ENCODE measurements around the gene GPAM.

The GPAM gene

GRCh38 chr10:112166800-112167199 lies 16.8 kb downstream of the GPAM start:
- Histone ChIP-seq H3K36me3 (ENCODE audit: control insufficient read depth, insufficient read depth, low read length) (peaks cover 8% of the 10 kb centered on the region), H3K9ac (ENCODE audit: low read length) (no peak overlapping the region), H3K27me3 (ENCODE audit: control insufficient read depth, insufficient read depth, low read length) (no peaks in the 10 kb centered on the region), H3K4me1 (ENCODE audit: control insufficient read depth, insufficient read depth, low read length) (no peaks in the 10 kb centered on the region), H3K4me3 (ENCODE audit: low read length) (no peak overlapping the region), H3K27ac (ENCODE audit: low read depth, low read length) (no peak overlapping the region)

GRCh38 chr10:112161757-112162518 lies 21.6 kb downstream of the GPAM start:
- Histone ChIP-seq H3K9ac (ENCODE audit: low read length) (no peak overlapping the region), H3K36me3 (ENCODE audit: control insufficient read depth, insufficient read depth, low read length) (peaks cover 15% of the 10 kb centered on the region), H3K4me1 (ENCODE audit: control insufficient read depth, insufficient read depth, low read length) (no peaks in the 10 kb centered on the region), H3K4me3 (ENCODE audit: low read length) (no peak overlapping the region), H3K27me3 (ENCODE audit: control insufficient read depth, insufficient read depth, low read length) (no peaks in the 10 kb centered on the region), H3K27ac (ENCODE audit: low read depth, low read length) (no peak overlapping the region)

GRCh38 chr10:112160834-112161233 lies 22.7 kb downstream of the GPAM start:
- no peak overlapping the region for H3K27ac ChIP-seq (ENCODE audit: low read depth, low read length)
- peaks cover 18% of the 10 kb centered on the region for H3K36me3 ChIP-seq (ENCODE audit: control insufficient read depth, insufficient read depth, low read length)
- H3K4me3 ChIP-seq (ENCODE audit: low read length), result no peak overlapping the region
- H3K9ac ChIP-seq (ENCODE audit: low read length), result no peak overlapping the region
- no peaks in the 10 kb centered on the region for H3K4me1 ChIP-seq (ENCODE audit: control insufficient read depth, insufficient read depth, low read length)
- no peaks in the 10 kb centered on the region for H3K27me3 ChIP-seq (ENCODE audit: control insufficient read depth, insufficient read depth, low read length)

GRCh38 chr10:112159469-112159868 lies 24.1 kb downstream of the GPAM start:
- Histone ChIP-seq H3K4me3 (ENCODE audit: low read length) (no peak overlapping the region), H3K36me3 (ENCODE audit: control insufficient read depth, insufficient read depth, low read length) (peaks cover 23% of the 10 kb centered on the region), H3K27me3 (ENCODE audit: control insufficient read depth, insufficient read depth, low read length) (no peaks in the 10 kb centered on the region), H3K9ac (ENCODE audit: low read length) (no peak overlapping the region), H3K27ac (ENCODE audit: low read depth, low read length) (no peak overlapping the region), H3K4me1 (ENCODE audit: control insufficient read depth, insufficient read depth, low read length) (no peaks in the 10 kb centered on the region)

GRCh38 chr10:112151524-112152039 lies 32.0 kb downstream of the GPAM start:
- H3K4me3 ChIP-seq (ENCODE audit: low read length), result no peak overlapping the region
- no peak overlapping the region for H3K27ac ChIP-seq (ENCODE audit: low read depth, low read length)
- peaks cover 19% of the 10 kb centered on the region for H3K36me3 ChIP-seq (ENCODE audit: control insufficient read depth, insufficient read depth, low read length)
- H3K4me1 ChIP-seq (ENCODE audit: control insufficient read depth, insufficient read depth, low read length), result no peaks in the 10 kb centered on the region
- H3K9ac ChIP-seq (ENCODE audit: low read length), result no peak overlapping the region
- H3K27me3 ChIP-seq (ENCODE audit: control insufficient read depth, insufficient read depth, low read length), result no peaks in the 10 kb centered on the region

- H3K4me1 ChIP-seq (ENCODE audit: control insufficient read depth, insufficient read depth, low read length), result no peaks in the 10 kb centered on the region
- H3K9ac ChIP-seq (ENCODE audit: low read length), result no peak overlapping the region
- H3K4me3 ChIP-seq (ENCODE audit: low read length), result no peak overlapping the region
- H3K27me3 ChIP-seq (ENCODE audit: control insufficient read depth, insufficient read depth, low read length), result no peaks in the 10 kb centered on the region
- H3K36me3 ChIP-seq (ENCODE audit: control insufficient read depth, insufficient read depth, low read length), result peaks cover 7% of the 10 kb centered on the region
- no peak overlapping the region for H3K27ac ChIP-seq (ENCODE audit: low read depth, low read length)
Observed at GRCh38 chr10:112148331-112148730, 35.2 kb downstream of the GPAM start.

- no peaks in the 10 kb centered on the region for H3K27me3 ChIP-seq (ENCODE audit: control insufficient read depth, insufficient read depth, low read length)
- H3K4me1 ChIP-seq (ENCODE audit: control insufficient read depth, insufficient read depth, low read length), result no peaks in the 10 kb centered on the region
- no peak overlapping the region for H3K27ac ChIP-seq (ENCODE audit: low read depth, low read length)
- no peak overlapping the region for H3K4me3 ChIP-seq (ENCODE audit: low read length)
- no peaks in the 10 kb centered on the region for H3K36me3 ChIP-seq (ENCODE audit: control insufficient read depth, insufficient read depth, low read length)
- H3K9ac ChIP-seq (ENCODE audit: low read length), result no peak overlapping the region
Observed at GRCh38 chr10:112146799-112147198, 36.8 kb downstream of the GPAM start.

- H3K9ac ChIP-seq (ENCODE audit: low read length), result no peak overlapping the region
- H3K4me1 ChIP-seq (ENCODE audit: control insufficient read depth, insufficient read depth, low read length), result no peaks in the 10 kb centered on the region
- no peak overlapping the region for H3K4me3 ChIP-seq (ENCODE audit: low read length)
- no peaks in the 10 kb centered on the region for H3K36me3 ChIP-seq (ENCODE audit: control insufficient read depth, insufficient read depth, low read length)
- H3K27me3 ChIP-seq (ENCODE audit: control insufficient read depth, insufficient read depth, low read length), result no peaks in the 10 kb centered on the region
- no peak overlapping the region for H3K27ac ChIP-seq (ENCODE audit: low read depth, low read length)
Observed at GRCh38 chr10:112145263-112145662, 38.3 kb downstream of the GPAM start.

GRCh38 chr10:112143420-112143819 lies 40.1 kb downstream of the GPAM start:
- Histone ChIP-seq H3K27ac (ENCODE audit: low read depth, low read length) (no peak overlapping the region), H3K27me3 (ENCODE audit: control insufficient read depth, insufficient read depth, low read length) (no peaks in the 10 kb centered on the region), H3K4me3 (ENCODE audit: low read length) (no peak overlapping the region), H3K9ac (ENCODE audit: low read length) (no peak overlapping the region), H3K36me3 (ENCODE audit: control insufficient read depth, insufficient read depth, low read length) (no peaks in the 10 kb centered on the region), H3K4me1 (ENCODE audit: control insufficient read depth, insufficient read depth, low read length) (no peaks in the 10 kb centered on the region)

GRCh38 chr10:112141292-112141691 lies 42.3 kb downstream of the GPAM start:
- H3K4me1 ChIP-seq (ENCODE audit: control insufficient read depth, insufficient read depth, low read length), result no peaks in the 10 kb centered on the region
- no peak overlapping the region for H3K4me3 ChIP-seq (ENCODE audit: low read length)
- no peak overlapping the region for H3K27ac ChIP-seq (ENCODE audit: low read depth, low read length)
- no peak overlapping the region for H3K9ac ChIP-seq (ENCODE audit: low read length)
- H3K36me3 ChIP-seq (ENCODE audit: control insufficient read depth, insufficient read depth, low read length), result no peaks in the 10 kb centered on the region
- no peaks in the 10 kb centered on the region for H3K27me3 ChIP-seq (ENCODE audit: control insufficient read depth, insufficient read depth, low read length)

GRCh38 chr10:112140110-112140970 lies 43.2 kb downstream of the GPAM start:
- H3K9ac ChIP-seq (ENCODE audit: low read length), result no peak overlapping the region
- H3K27me3 ChIP-seq (ENCODE audit: control insufficient read depth, insufficient read depth, low read length), result no peaks in the 10 kb centered on the region
- H3K36me3 ChIP-seq (ENCODE audit: control insufficient read depth, insufficient read depth, low read length), result no peaks in the 10 kb centered on the region
- H3K4me3 ChIP-seq (ENCODE audit: low read length), result no peak overlapping the region
- no peak overlapping the region for H3K27ac ChIP-seq (ENCODE audit: low read depth, low read length)
- no peaks in the 10 kb centered on the region for H3K4me1 ChIP-seq (ENCODE audit: control insufficient read depth, insufficient read depth, low read length)

- Histone ChIP-seq H3K27me3 (ENCODE audit: control insufficient read depth, insufficient read depth, low read length) (no peaks in the 10 kb centered on the region), H3K4me3 (ENCODE audit: low read length) (no peak overlapping the region), H3K4me1 (ENCODE audit: control insufficient read depth, insufficient read depth, low read length) (no peaks in the 10 kb centered on the region), H3K9ac (ENCODE audit: low read length) (no peak overlapping the region), H3K36me3 (ENCODE audit: control insufficient read depth, insufficient read depth, low read length) (no peaks in the 10 kb centered on the region), H3K27ac (ENCODE audit: low read depth, low read length) (no peak overlapping the region)
Observed at GRCh38 chr10:112139176-112139575, 44.4 kb downstream of the GPAM start.

Data from rectal smooth muscle tissue (tissue), 1 donor.